Suprapubic skin (tissue), 4 donors: ENCODE data around the gene COQ7. TPM values are rescaled to one million over a fixed set of nuclear protein-coding genes. Genes with fewer than 3 reads are reported as not detected.

Experiments
- DNase-seq, 2 donors: peaks; one replicate each; pipeline ENCODE4 v3.0.0-alpha.2; 2019; ENCODE audit warnings: low spot score in 2 of 2
- H3K27ac ChIP-seq: fragments of 200-600 bp; sonication (generic); one replicate; pipeline ENCODE4 v1.5.1; 2019
- H3K27me3 ChIP-seq: fragments of 200-600 bp; sonication (generic); one replicate; pipeline ENCODE4 v1.5.1; 2019
- H3K36me3 ChIP-seq: fragments of 200-600 bp; sonication (generic); one replicate; pipeline ENCODE4 v1.5.1; 2019
- H3K4me1 ChIP-seq: fragments of 200-600 bp; sonication (generic); one replicate; pipeline ENCODE4 v1.5.1; 2019
- H3K4me3 ChIP-seq: fragments of 200-600 bp; sonication (generic); one replicate; pipeline ENCODE4 v1.5.1; 2019; ENCODE audit warnings: mild to moderate bottlenecking
- H3K9me3 ChIP-seq: fragments of 200-600 bp; sonication (generic); one replicate; pipeline ENCODE4 v1.5.1; 2019
- CTCF ChIP-seq, 2 donors: fragments of 200-600 bp in 1 of 2; fragments of 450-650 bp in 1 of 2; sonication (generic) in 1 of 2; IDR thresholded peaks; one replicate each; pipeline ENCODE4 v1.5.1; 2016 to 2019; ENCODE audit warnings: antibody characterized with exemption in 2 of 2, mild to moderate bottlenecking in 1 of 2, moderate library complexity in 1 of 2
- EP300 ChIP-seq: sonication (generic); formaldehyde crosslinking; IDR thresholded peaks from one replicate; pipeline ENCODE4 v1.6.1; 2017; ENCODE audit warnings: antibody characterized with exemption
- POLR2A ChIP-seq, 2 donors: fragments of 450-650 bp; IDR thresholded peaks; one replicate each; pipeline ENCODE4 v1.6.1; 2017; ENCODE audit warnings: antibody characterized with exemption in 2 of 2, mild to moderate bottlenecking in 2 of 2, moderate library complexity in 2 of 2
- POLR2AphosphoS5 ChIP-seq, 3 donors: sonication (generic); formaldehyde crosslinking; IDR thresholded peaks; one replicate each; pipeline ENCODE4 v1.6.1; 2017; ENCODE audit warnings: antibody characterized with exemption in 3 of 3
- WGBS: methylation state at CpG from one replicate; pipeline ENCODE4 v1.1.5; 2018; 5-methylcytosine and 5-hydroxymethylcytosine counted together
- total RNA-seq, 4 donors: library from RNA; depleted of rRNA; stranded (reverse); fragments of >200 nt; gene quantifications; one replicate each; pipeline ENCODE4 v1.1.0, GENCODE V29; 2016

The COQ7 gene
- total RNA-seq, 4 donors from 2014 or later, result 7.6 to 19.2 (median 12.0) TPM

- Histone ChIP-seq H3K9me3 (no peaks in the 10 kb centered on the region), H3K36me3 (peaks cover 10% of the 10 kb centered on the region), H3K4me3 (peak overlapping the region; percentile 49), H3K4me1 (peaks cover 12% of the 10 kb centered on the region), H3K27ac (no peak overlapping the region), H3K27me3 (no peaks in the 10 kb centered on the region)
- TF ChIP-seq POLR2AphosphoS5 (IDR thresholded peaks at IDR 0.05), result no peak
- no peak for TF ChIP-seq EP300
- TF ChIP-seq POLR2A (IDR thresholded peaks at IDR 0.05), result no peak
- TF ChIP-seq CTCF (IDR thresholded peaks at IDR 0.05), result no peak
- no peak for DNase-seq
- 60% methylated on average over 7 of the region's 8 CpGs for WGBS
These were observed 18.3 kb downstream of the COQ7 start for GRCh38 chr16:19085679-19086200.

GRCh38 chr16:19086322-19087199, 19.1 kb downstream of the COQ7 start:
- Histone ChIP-seq H3K27me3 (no peaks in the 10 kb centered on the region), H3K4me1 (peaks cover 12% of the 10 kb centered on the region), H3K9me3 (no peaks in the 10 kb centered on the region), H3K36me3 (peaks cover 5% of the 10 kb centered on the region), H3K27ac (no peak overlapping the region), H3K4me3 (peak overlapping the region; percentile 49)
- peak; percentile 88 to 92 for DNase-seq
- WGBS, result 11% methylated on average over 22 of the region's 52 CpGs
- TF ChIP-seq CTCF (IDR thresholded peaks at IDR 0.05) (peak; percentile 93 to 99), POLR2A (IDR thresholded peaks at IDR 0.05) (no peak), EP300 (no peak), POLR2AphosphoS5 (IDR thresholded peaks at IDR 0.05) (peak in 1 of 3 donors; percentile 56)

- DNase-seq, result no peak
- H3K9me3 ChIP-seq, result no peaks in the 10 kb centered on the region
- no peaks in the 10 kb centered on the region for H3K27me3 ChIP-seq
- no peak overlapping the region for H3K4me3 ChIP-seq
- WGBS, result 84% methylated on average over 5 of the region's 5 CpGs
- TF ChIP-seq POLR2A (IDR thresholded peaks at IDR 0.05) (no peak), CTCF (IDR thresholded peaks at IDR 0.05) (no peak), POLR2AphosphoS5 (IDR thresholded peaks at IDR 0.05) (no peak), EP300 (no peak)
- no peaks in the 10 kb centered on the region for H3K36me3 ChIP-seq
- H3K4me1 ChIP-seq, result peaks cover 12% of the 10 kb centered on the region
- H3K27ac ChIP-seq, result no peak overlapping the region
These were observed 21.0 kb downstream of the COQ7 start for GRCh38 chr16:19088341-19088916.

- WGBS, result 84% methylated on average over 3 of the region's 3 CpGs
- TF ChIP-seq POLR2A (IDR thresholded peaks at IDR 0.05) (no peak), EP300 (no peak), CTCF (IDR thresholded peaks at IDR 0.05) (no peak), POLR2AphosphoS5 (IDR thresholded peaks at IDR 0.05) (no peak)
These were observed 22.1 kb downstream of the COQ7 start for GRCh38 chr16:19089410-19089955.

GRCh38 chr16:19090916-19091315, 23.5 kb downstream of the COQ7 start:
- Histone ChIP-seq H3K9me3 (no peaks in the 10 kb centered on the region), H3K4me3 (no peak overlapping the region), H3K27ac (no peak overlapping the region), H3K27me3 (no peaks in the 10 kb centered on the region), H3K36me3 (no peaks in the 10 kb centered on the region), H3K4me1 (peaks cover 9% of the 10 kb centered on the region)
- TF ChIP-seq POLR2AphosphoS5 (IDR thresholded peaks at IDR 0.05), result no peak
- TF ChIP-seq CTCF (IDR thresholded peaks at IDR 0.05), result no peak
- TF ChIP-seq POLR2A (IDR thresholded peaks at IDR 0.05), result no peak
- TF ChIP-seq EP300, result no peak
- no peak for DNase-seq
- 96% methylated on average over 6 of the region's 6 CpGs for WGBS

More at GRCh38 chr16:19089410-19089955, 22.1 kb downstream of the COQ7 start:
- Histone ChIP-seq H3K4me3 (no peak overlapping the region), H3K36me3 (no peaks in the 10 kb centered on the region), H3K4me1 (peaks cover 12% of the 10 kb centered on the region), H3K27me3 (no peaks in the 10 kb centered on the region), H3K27ac (no peak overlapping the region), H3K9me3 (no peaks in the 10 kb centered on the region)
- DNase-seq, result no peak
